Parathyroid adenoma (tissue), 2 donors: ENCODE data around the gene RGS4.

Source experiments
- H2AFZ ChIP-seq: fragments of 300-600 bp; sonication (generic); one replicate; pipeline ENCODE4 v1.7.0; 2017; ENCODE audit warnings: antibody characterized with exemption, mild to moderate bottlenecking
- H3K27ac ChIP-seq: fragments of 300-600 bp; sonication (generic); one replicate; pipeline ENCODE4 v1.7.0; 2017
- H3K27me3 ChIP-seq: fragments of 300-600 bp; sonication (generic); one replicate; pipeline ENCODE4 v1.7.0; 2017; ENCODE audit warnings: low read length; ENCODE audit not compliant: control insufficient read depth, insufficient read depth
- H3K36me3 ChIP-seq: fragments of 300-600 bp; sonication (generic); one replicate; pipeline ENCODE4 v1.7.0; 2017; ENCODE audit warnings: low read length; ENCODE audit not compliant: control insufficient read depth, insufficient read depth
- H3K4me1 ChIP-seq: fragments of 300-600 bp; sonication (generic); one replicate; pipeline ENCODE4 v1.7.0; 2017; ENCODE audit warnings: control low read depth
- H3K4me2 ChIP-seq: fragments of 300-600 bp; sonication (generic); one replicate; pipeline ENCODE4 v1.7.0; 2017; ENCODE audit warnings: low read length
- H3K4me3 ChIP-seq: fragments of 300-600 bp; sonication (generic); one replicate; pipeline ENCODE4 v1.7.0; 2017; ENCODE audit warnings: low read depth, low read length
- H3K79me2 ChIP-seq: fragments of 300-600 bp; sonication (generic); one replicate; pipeline ENCODE4 v1.7.0; 2017; ENCODE audit warnings: control low read depth
- H3K9ac ChIP-seq: fragments of 300-600 bp; sonication (generic); one replicate; pipeline ENCODE4 v1.7.0; 2017; ENCODE audit warnings: mild to moderate bottlenecking
- H3K9me3 ChIP-seq: fragments of 300-600 bp; sonication (generic); one replicate; pipeline ENCODE4 v1.7.0; 2017; ENCODE audit warnings: low read length; ENCODE audit not compliant: control insufficient read depth
- TF ChIP-seq, protein P1 (sequence below): fragments of 300-600 bp; sonication (generic); IDR thresholded peaks from one replicate; pipeline ENCODE4 v1.7.0; 2017; ENCODE audit warnings: antibody characterized with exemption, mild to moderate bottlenecking
- donor health status: primary hyperparathyroidism.

The RGS4 gene

DNA sequence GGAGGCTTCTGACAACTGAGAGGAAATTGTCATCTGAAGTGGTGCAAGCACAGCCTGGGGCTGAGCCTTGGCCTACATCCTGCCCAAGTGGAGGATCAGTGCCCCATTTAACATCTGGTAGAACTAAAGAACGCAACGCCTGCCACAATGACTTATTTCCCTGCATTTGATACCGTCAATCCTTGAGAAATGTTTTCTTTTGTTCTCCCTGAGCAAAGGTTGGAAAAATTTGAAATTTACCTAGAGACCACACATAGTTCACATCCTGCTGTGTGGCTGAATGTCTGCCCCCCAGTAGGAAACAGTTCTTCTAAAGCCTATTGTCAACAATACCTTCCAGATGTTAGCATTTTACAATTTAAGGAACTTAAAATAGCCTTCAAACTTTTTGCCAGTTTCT, 5.6 kb upstream of the RGS4 start:
- no peak overlapping the region for H2AFZ ChIP-seq
- no peak overlapping the region for H3K4me2 ChIP-seq
- TF ChIP-seq, protein P1, sequence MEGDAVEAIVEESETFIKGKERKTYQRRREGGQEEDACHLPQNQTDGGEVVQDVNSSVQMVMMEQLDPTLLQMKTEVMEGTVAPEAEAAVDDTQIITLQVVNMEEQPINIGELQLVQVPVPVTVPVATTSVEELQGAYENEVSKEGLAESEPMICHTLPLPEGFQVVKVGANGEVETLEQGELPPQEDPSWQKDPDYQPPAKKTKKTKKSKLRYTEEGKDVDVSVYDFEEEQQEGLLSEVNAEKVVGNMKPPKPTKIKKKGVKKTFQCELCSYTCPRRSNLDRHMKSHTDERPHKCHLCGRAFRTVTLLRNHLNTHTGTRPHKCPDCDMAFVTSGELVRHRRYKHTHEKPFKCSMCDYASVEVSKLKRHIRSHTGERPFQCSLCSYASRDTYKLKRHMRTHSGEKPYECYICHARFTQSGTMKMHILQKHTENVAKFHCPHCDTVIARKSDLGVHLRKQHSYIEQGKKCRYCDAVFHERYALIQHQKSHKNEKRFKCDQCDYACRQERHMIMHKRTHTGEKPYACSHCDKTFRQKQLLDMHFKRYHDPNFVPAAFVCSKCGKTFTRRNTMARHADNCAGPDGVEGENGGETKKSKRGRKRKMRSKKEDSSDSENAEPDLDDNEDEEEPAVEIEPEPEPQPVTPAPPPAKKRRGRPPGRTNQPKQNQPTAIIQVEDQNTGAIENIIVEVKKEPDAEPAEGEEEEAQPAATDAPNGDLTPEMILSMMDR: no peak
- H3K27me3 ChIP-seq: no peaks in the 10 kb centered on the region
- H3K9me3 ChIP-seq: no peaks in the 10 kb centered on the region
- H3K79me2 ChIP-seq: no peaks in the 10 kb centered on the region
- no peaks in the 10 kb centered on the region for H3K4me1 ChIP-seq
- H3K4me3 ChIP-seq: no peak overlapping the region
- H3K36me3 ChIP-seq: no peaks in the 10 kb centered on the region
- H3K27ac ChIP-seq: no peak overlapping the region
- no peak overlapping the region for H3K9ac ChIP-seq

DNA sequence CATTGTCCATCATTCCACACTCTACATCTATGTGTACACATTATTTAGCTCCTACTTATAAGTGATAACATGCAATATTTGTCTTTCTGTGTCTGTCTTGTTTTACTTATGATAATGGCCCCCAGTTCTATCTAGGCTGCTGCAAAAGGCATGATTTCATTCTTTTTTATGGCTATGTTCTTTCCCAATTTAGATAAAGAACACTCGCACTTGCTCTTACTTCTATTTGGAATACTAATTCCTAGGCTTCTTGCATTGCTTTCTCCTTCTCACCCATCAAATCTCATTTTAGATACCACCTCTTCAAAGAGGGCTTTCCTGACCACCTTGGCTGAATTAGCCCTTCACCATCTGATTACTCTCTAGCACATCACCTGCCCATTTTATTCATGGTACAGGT, 3.0 kb upstream of the RGS4 start:
- H3K27ac ChIP-seq: no peak overlapping the region

DNA sequence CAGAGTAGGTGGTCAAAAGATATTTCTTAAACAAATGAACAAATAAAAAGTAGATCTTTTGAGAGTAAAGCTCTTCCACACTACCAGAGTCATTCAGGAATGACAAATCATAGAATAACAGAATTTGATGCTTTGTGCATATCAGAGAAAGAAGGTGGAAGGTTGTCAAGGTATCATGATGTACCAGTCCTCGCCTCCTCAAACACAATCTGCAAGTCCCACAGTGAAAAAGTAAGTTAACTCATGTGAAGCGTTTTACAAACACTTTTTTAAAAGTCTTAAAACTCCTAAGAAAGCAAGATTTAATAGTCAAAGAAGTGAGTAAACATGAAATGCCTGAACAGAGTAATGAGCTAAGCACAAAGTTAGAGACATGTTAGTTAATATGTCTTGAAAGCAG, 2.5 kb upstream of the RGS4 start:
- Histone ChIP-seq H3K4me2 (no peak overlapping the region), H3K9ac (no peak overlapping the region), H3K4me1 (no peaks in the 10 kb centered on the region), H3K4me3 (no peak overlapping the region), H3K27me3 (no peaks in the 10 kb centered on the region), H3K9me3 (no peaks in the 10 kb centered on the region), H2AFZ (no peak overlapping the region), H3K27ac (no peak overlapping the region), H3K36me3 (no peaks in the 10 kb centered on the region), H3K79me2 (no peaks in the 10 kb centered on the region)
- TF ChIP-seq, protein P1: no peak

More for the DNA sequence above, 3.0 kb upstream of the RGS4 start:
- no peaks in the 10 kb centered on the region for H3K36me3 ChIP-seq
- TF ChIP-seq, protein P1: no peak
- no peak overlapping the region for H3K4me3 ChIP-seq
- no peaks in the 10 kb centered on the region for H3K27me3 ChIP-seq
- H3K4me2 ChIP-seq: no peak overlapping the region
- no peak overlapping the region for H3K9ac ChIP-seq
- no peaks in the 10 kb centered on the region for H3K9me3 ChIP-seq
- no peaks in the 10 kb centered on the region for H3K4me1 ChIP-seq
- H2AFZ ChIP-seq: no peak overlapping the region
- H3K79me2 ChIP-seq: no peaks in the 10 kb centered on the region

DNA sequence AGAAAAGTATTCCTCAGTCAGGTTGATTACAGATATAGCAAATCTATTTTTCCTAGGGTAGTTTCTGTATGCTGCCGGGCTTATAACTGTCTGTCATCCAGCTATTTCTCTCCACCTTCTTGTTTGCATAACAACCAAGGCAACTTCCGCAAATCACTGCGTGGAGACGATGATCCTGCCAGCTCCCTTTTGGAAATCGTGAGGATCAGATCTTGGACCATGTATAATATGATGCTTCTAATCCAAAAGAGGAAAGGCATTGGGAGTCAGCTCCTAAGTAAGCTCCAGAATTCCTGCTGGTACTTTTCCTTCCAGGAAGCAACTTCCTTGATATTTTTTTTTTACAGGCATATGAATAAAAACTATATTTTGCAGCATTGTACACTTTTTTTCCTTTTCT, 445 bp upstream of the RGS4 start:
- Histone ChIP-seq H3K9ac (no peak overlapping the region), H3K9me3 (no peaks in the 10 kb centered on the region), H3K79me2 (no peaks in the 10 kb centered on the region), H3K4me2 (peak overlapping the region; percentile 18), H3K36me3 (no peaks in the 10 kb centered on the region), H3K4me3 (no peak overlapping the region), H3K4me1 (no peaks in the 10 kb centered on the region), H2AFZ (no peak overlapping the region), H3K27me3 (no peaks in the 10 kb centered on the region), H3K27ac (no peak overlapping the region)
- TF ChIP-seq, protein P1: no peak

DNA sequence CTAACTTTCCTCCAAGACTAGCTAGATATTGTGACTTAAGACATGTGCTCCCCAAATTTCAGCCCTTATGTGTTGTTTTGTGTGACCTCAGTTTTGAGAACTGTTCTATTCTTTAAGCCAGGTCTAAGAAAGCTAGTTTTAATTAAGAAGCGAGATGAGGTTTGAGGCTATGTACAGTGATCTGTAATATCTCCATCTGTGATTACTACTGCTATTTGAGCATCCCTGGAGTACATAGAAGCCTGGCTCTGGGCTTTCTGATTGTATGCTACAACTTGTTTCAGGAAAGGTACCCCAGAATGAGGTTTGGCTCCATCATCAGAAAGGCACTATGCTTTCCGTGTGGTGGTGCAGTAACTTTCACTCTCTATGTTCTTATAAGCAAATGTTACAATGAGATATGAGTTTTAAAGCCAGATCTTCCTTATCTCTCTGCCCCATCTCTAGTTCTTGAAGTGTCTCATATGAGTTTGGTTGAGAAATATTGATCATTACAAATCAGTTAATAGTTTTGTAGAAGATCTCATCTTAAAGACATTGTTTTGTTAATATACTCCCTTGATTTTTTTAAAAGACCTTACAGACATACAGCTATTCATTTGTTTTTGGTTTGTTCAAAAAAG, 605 bp downstream of the RGS4 start:
- Histone ChIP-seq H3K36me3 (no peaks in the 10 kb centered on the region), H3K9ac (no peak overlapping the region), H2AFZ (no peak overlapping the region), H3K27ac (no peak overlapping the region), H3K4me3 (no peak overlapping the region), H3K9me3 (no peaks in the 10 kb centered on the region), H3K79me2 (no peaks in the 10 kb centered on the region), H3K27me3 (no peaks in the 10 kb centered on the region), H3K4me1 (no peaks in the 10 kb centered on the region), H3K4me2 (no peak overlapping the region)
- TF ChIP-seq, protein P1: no peak
